Choroid plexus epithelial cell (primary cell): Measurements from ENCODE around the gene RAI1.

Source experiments
- DNase-seq: peaks from one replicate; pipeline ENCODE4 v3.0.0-alpha.2; 2010; ENCODE audit warnings: low read depth
- H3K4me3 ChIP-seq: 2 replicates; pipeline ENCODE4 v1.5.1; 2011; ENCODE audit warnings: low read depth, mild to moderate bottlenecking, control low read depth, low read length, moderate library complexity
- TF ChIP-seq, protein P1 (sequence below): conservative IDR thresholded peaks from 2 replicates; pipeline ENCODE4 v1.5.1; 2011; ENCODE audit warnings: low read depth, mild to moderate bottlenecking, control low read depth, inconsistent platforms, low read length, moderate library complexity

Gene RAI1

DNA sequence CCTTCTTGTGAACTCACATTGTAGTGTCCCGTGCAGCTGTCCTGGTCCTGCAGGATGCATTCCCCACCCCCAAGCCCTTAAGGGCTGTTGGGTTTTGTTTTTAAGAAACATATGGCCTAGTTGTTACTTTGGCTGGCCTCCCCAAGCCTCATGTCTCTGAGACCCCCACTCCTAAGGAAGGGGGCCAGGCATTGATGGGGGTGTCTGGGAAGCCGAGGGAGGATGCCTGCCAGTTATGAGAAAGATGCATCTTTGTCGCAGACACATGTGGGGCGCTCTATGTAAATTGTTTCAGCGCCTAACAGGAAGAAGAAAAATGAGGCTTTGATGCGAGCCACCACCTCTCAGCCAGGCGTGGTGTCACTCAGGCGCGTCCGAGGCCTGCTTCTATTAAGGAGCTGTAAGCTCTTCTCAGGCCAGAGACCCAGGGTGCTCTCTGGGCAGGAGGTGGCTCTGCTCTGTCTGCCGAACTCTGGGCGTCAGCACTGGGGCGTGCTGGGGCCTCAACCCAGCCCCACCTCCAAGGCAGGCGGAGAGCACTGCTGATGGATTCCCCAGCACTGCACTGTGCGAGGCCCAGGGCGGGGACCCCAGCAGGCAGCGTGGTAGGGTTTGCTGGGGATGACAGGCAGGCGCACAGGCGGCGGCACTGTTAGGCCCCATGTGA, 85.0 kb downstream of the RAI1 start:
- no peak overlapping the region for H3K4me3 ChIP-seq
- no peak for DNase-seq
- TF ChIP-seq, protein P1, sequence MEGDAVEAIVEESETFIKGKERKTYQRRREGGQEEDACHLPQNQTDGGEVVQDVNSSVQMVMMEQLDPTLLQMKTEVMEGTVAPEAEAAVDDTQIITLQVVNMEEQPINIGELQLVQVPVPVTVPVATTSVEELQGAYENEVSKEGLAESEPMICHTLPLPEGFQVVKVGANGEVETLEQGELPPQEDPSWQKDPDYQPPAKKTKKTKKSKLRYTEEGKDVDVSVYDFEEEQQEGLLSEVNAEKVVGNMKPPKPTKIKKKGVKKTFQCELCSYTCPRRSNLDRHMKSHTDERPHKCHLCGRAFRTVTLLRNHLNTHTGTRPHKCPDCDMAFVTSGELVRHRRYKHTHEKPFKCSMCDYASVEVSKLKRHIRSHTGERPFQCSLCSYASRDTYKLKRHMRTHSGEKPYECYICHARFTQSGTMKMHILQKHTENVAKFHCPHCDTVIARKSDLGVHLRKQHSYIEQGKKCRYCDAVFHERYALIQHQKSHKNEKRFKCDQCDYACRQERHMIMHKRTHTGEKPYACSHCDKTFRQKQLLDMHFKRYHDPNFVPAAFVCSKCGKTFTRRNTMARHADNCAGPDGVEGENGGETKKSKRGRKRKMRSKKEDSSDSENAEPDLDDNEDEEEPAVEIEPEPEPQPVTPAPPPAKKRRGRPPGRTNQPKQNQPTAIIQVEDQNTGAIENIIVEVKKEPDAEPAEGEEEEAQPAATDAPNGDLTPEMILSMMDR: no peak

DNA sequence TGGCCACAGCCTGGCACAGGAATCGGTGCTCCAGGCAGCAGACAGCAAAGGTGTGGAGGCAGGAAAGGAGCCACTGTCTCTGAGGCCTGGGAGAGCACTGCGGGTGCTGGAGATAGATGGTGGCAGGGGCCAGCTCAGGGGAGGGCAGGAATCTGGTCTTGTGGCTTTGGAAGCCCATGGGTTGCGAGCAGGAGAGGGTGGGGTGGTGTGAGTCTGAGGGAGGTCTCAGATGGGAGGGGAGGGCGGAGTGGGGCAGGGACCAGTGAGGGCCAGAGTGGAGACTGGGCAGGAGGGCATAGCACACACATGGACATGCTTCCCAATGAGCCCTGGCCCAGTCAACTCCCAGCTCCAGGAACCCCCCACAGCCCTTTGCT, 85.5 kb downstream of the RAI1 start:
- no peak for DNase-seq
- no peak overlapping the region for H3K4me3 ChIP-seq
- TF ChIP-seq, protein P1: no peak

DNA sequence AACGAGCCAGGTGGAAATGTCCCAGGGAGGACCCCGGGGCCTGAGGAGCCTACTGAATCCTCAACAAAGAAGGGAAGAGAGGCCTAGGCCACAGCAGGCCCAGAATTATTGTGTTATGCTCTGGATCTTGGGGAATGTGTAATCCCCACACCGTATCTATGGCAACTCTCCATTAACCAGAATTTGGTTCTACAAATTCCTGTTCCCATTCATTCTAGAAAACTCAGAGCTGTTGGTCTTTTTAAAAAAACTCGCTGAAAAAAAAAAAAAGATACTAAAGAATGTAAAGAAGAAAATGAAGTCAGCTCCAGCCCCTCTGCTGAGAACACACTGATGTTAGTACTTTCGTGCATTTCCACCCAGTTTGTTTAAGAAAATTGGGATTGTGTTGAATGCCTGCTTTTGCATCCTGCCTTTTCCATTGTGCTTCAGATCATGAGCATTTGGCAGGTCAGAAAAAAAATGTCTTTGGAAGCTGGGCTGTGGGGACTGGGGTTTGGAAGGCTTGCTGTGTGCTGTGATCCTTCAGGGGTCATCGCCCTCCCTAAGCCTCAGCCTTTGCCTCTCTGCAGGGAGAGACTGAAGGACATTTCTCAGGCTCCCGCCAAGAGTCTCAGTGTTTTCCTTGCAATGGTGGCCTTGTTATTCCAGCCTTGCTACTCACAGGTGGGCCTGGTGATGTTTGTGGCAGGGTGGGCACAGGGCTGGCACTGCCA, 86.1 kb downstream of the RAI1 start:
- DNase-seq: no peak
- TF ChIP-seq, protein P1: no peak
- no peak overlapping the region for H3K4me3 ChIP-seq

DNA sequence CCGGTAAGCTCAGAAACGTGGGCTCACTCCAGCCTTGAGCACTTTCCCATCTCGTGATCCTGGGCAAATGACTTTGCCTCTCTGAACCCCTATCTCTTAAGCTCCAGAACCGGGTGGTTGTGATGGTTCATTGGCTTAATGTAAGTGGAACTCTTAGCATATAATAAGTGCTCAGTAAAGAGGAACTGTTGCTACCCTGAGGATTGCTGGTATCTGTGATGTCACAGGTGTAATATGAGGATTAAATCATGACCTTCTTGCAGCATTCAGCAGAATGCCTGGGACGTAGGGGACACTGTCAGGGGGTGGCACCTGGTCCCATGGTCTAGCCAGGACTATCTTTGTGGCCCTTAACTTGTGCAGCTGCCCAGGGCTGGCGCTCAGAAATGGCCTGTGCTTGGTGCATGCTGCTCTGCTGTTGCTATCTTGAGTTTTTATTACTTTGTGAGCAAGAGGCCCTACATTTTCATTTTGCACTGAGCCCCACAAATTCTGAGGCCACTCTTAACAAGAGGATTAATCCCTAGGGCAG, 86.7 kb downstream of the RAI1 start:
- DNase-seq: no peak
- TF ChIP-seq, protein P1: no peak
- H3K4me3 ChIP-seq: no peak overlapping the region

DNA sequence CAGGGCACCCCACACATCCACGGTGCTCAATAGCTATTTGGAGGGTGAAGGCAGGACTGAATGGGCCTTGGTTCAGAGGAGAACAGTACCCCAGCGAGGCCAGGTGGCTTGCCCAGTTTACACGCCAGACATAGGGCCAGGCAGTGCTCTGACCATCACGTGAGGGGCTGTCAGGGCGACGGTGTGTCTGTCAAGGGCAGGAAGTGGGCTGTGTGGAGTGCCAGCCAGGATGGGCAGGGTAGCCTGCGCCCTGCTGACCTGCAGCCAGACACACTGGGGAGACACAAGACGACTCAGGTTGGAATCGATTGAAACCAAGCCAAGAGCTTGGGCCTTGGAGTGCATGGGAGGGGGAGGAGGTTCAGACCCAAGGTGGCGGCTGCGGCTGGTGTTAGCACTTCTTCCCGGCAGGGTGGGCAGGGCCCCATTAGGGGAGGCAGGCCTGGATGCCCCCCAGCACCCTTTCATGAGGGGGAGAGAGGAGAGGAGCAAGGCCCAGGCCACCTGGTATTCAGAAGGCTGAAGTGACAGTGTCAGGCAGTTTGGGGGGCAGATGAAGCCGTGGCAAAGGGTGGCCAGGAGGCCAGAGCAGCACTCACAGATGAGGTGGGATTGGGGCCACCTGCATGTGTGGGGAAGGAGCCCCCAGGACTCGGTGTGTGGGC, 87.3 kb downstream of the RAI1 start:
- no peak for DNase-seq
- TF ChIP-seq, protein P1: no peak
- H3K4me3 ChIP-seq: no peak overlapping the region

DNA sequence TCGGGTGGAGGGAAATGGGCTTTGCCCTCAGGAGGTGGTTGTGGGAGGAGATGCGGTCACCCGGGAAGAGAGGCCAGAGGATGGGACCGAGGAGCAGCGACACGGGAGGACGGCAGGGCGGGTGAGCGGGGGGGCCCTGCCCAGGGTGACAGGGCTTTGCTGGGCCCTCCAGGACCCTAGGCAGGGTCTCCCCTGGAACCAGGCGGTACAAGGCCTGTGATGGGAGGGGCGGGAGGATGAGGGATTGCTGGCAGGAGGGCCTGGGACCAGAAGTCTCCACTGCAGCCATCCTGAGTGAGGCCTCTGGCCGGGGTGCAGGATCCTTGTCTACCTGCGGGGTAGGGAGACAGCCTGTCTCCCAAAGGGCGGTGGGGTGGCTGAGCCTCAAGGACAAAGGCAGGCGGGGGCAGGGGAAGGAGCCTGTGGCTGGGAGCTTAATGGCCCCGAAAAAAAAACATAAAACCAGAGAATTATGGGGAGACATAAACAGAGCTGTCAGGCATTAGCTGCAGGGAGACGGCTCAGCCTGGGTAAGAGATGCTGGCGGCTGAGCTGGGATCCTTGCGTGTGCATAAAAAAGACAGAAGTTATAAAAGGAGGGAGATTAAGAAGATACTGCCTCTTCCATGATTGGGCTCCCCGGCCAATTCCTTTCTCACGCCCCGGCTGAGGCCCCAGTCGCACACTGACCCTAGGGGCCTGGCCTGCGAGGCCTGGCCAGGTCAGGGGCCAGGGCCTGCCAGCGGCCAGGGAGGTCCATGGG, 88.8 kb downstream of the RAI1 start:
- H3K4me3 ChIP-seq: no peak overlapping the region
- DNase-seq: no peak
- TF ChIP-seq, protein P1: no peak
